Peyer's patch (tissue), 4 donors: ENCODE results near the gene PPIC. TPM values are rescaled to one million over a fixed set of nuclear protein-coding genes. Genes with fewer than 3 reads are reported as not detected.

ENCODE experiments used
- DNase-seq, 3 donors: peaks; one replicate each; pipeline ENCODE4 v3.0.0-alpha.2; 2017 to 2019
- H3K27ac ChIP-seq, 4 donors: fragments of 200-600 bp; sonication (generic); one replicate each; pipeline ENCODE4 v1.5.1; 2016 to 2019
- H3K27me3 ChIP-seq, 2 donors: fragments of 200-600 bp; sonication (generic); one replicate each; pipeline ENCODE4 v1.5.1; 2019
- H3K36me3 ChIP-seq, 3 donors: fragments of 200-600 bp; sonication (generic); one replicate each; pipeline ENCODE4 v1.5.1; 2016 to 2019
- H3K4me1 ChIP-seq, 4 donors: fragments of 200-600 bp; sonication (generic); one replicate each; pipeline ENCODE4 v1.5.1; 2016 to 2019
- H3K4me3 ChIP-seq, 4 donors: fragments of 200-600 bp; sonication (generic); 1 replicate in 3 of 4; 2 replicates in 1 of 4; pipeline ENCODE4 v1.5.1; 2016 to 2019; ENCODE audit warnings: mild to moderate bottlenecking in 1 of 4
- H3K9me3 ChIP-seq, 4 donors: fragments of 200-600 bp; sonication (generic); one replicate each; pipeline ENCODE4 v1.5.1; 2016 to 2019; ENCODE audit warnings: mild to moderate bottlenecking in 1 of 4
- CTCF ChIP-seq, 6 experiments: fragments of 450-650 bp in 4 of 6; fragments of 200-600 bp in 2 of 6; sonication (generic) in 1 of 6; IDR thresholded peaks; one replicate each; pipeline ENCODE4 v1.5.1; 2017 to 2019; ENCODE audit warnings: antibody characterized with exemption in 6 of 6, mild to moderate bottlenecking in 3 of 6, moderate library complexity in 1 of 6
- POLR2A ChIP-seq, 2 donors: fragments of 450-650 bp; IDR thresholded peaks; one replicate each; pipeline ENCODE4 v1.5.1; 2017; ENCODE audit warnings: antibody characterized with exemption in 2 of 2, mild to moderate bottlenecking in 2 of 2, moderate library complexity in 2 of 2
- total RNA-seq, 4 donors: library from RNA; depleted of rRNA; stranded (reverse); fragments of >200 nt; gene quantifications; one replicate each; pipeline ENCODE4 v1.1.0, GENCODE V29; 2016

Gene PPIC
- total RNA-seq, 4 donors from 2014 or later: 5.0 to 50.1 (median 32.6) TPM

- DNase-seq: peak in 2 of 3 donors; percentile 62 to 77
- Histone ChIP-seq H3K4me1 (peaks cover 0 to 15% (median 4%) of the 10 kb centered on the region in 4 donors), H3K9me3 (no peaks in the 10 kb centered on the region), H3K27ac (peak overlapping the region; percentile 73 to 92 (median 86)), H3K36me3 (no peaks in the 10 kb centered on the region), H3K27me3 (no peaks in the 10 kb centered on the region), H3K4me3 (peak overlapping the region; percentile 56 to 68 (median 62))
- TF ChIP-seq POLR2A (IDR thresholded peaks at IDR 0.05): no peak
- TF ChIP-seq CTCF (IDR thresholded peaks at IDR 0.05): no peak
Measured at GRCh38 chr5:123035918-123036390, 571 bp downstream of the PPIC start.

- Histone ChIP-seq H3K36me3 (no peaks in the 10 kb centered on the region), H3K27ac (peak overlapping the region; percentile 73 to 92 (median 86)), H3K4me1 (peaks cover 0 to 15% (median 4%) of the 10 kb centered on the region in 4 donors), H3K9me3 (no peaks in the 10 kb centered on the region), H3K27me3 (no peaks in the 10 kb centered on the region), H3K4me3 (peak overlapping the region; percentile 56 to 68 (median 62))
- peak in 2 of 3 donors; percentile 74 to 80 for DNase-seq
- TF ChIP-seq CTCF (IDR thresholded peaks at IDR 0.05) (no peak), POLR2A (IDR thresholded peaks at IDR 0.05) (no peak)
Measured at GRCh38 chr5:123035360-123035917, 1.1 kb downstream of the PPIC start.

DNA sequence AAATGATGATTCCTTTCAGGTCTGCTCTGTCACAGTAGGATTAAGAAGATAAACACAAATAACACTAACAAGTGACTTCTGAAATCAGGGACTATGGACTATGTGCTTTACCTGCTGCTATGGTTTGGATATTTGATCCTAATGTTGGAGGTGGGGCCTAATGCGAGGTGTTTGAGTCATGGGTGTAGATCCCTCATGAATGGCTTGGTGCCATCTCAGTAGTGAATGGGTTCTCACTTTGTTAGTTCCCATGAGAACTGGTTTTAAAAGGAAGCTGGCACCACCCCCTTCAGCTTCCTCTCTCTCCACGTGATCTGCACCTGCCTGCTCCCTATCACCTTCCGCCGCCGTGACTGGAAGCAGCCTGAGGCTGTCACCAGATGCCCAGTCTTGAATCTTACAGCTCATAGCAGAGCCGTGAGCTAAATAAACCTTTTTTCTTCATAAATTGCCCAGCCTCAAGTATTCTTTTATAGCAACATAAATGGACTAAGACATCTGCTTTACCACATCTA, 3.3 kb downstream of the PPIC start:
- H3K4me3 ChIP-seq: no peak overlapping the region
- no peak for TF ChIP-seq CTCF (IDR thresholded peaks at IDR 0.05)
- TF ChIP-seq POLR2A (IDR thresholded peaks at IDR 0.05): no peak
- H3K9me3 ChIP-seq: no peaks in the 10 kb centered on the region
- H3K4me1 ChIP-seq: peaks cover 0 to 15% (median 4%) of the 10 kb centered on the region in 4 donors
- no peak overlapping the region for H3K27ac ChIP-seq
- H3K36me3 ChIP-seq: no peaks in the 10 kb centered on the region
- no peak for DNase-seq
- no peaks in the 10 kb centered on the region for H3K27me3 ChIP-seq

DNA sequence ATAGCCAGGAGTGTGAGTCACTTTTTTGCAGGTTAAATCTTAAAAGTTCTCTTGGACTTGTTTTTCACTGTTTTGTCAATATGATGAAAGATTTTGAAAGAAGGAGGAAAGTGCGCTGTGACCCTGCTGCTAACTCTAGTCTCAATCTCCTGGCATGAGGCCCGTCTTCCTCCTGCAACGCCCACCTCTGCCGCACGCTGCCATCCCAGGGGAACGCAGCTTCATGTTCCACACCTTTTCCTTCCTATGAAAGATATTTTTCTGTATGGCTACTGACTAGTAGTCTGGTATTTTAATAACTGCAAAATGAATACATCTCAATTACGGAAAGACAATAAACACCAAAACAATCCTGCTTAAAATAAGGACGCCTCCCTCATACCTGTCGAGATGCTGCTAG, 8.3 kb downstream of the PPIC start:
- Histone ChIP-seq H3K27me3 (no peaks in the 10 kb centered on the region), H3K9me3 (no peaks in the 10 kb centered on the region), H3K36me3 (peaks cover 0 to 30% (median 0%) of the 10 kb centered on the region in 3 donors), H3K4me3 (no peak overlapping the region), H3K4me1 (no peaks in the 10 kb centered on the region), H3K27ac (no peak overlapping the region)
- no peak for DNase-seq
- no peak for TF ChIP-seq CTCF (IDR thresholded peaks at IDR 0.05)
- no peak for TF ChIP-seq POLR2A (IDR thresholded peaks at IDR 0.05)

- Histone ChIP-seq H3K27me3 (no peaks in the 10 kb centered on the region), H3K27ac (no peak overlapping the region), H3K9me3 (no peaks in the 10 kb centered on the region), H3K36me3 (no peaks in the 10 kb centered on the region), H3K4me3 (no peak overlapping the region), H3K4me1 (no peaks in the 10 kb centered on the region)
- no peak for TF ChIP-seq POLR2A (IDR thresholded peaks at IDR 0.05)
- no peak for TF ChIP-seq CTCF (IDR thresholded peaks at IDR 0.05)
- DNase-seq: no peak
Measured at GRCh38 chr5:123014689-123015088, 21.8 kb downstream of the PPIC start.
